AG09309 (cell line): ENCODE results near the gene ZBTB37.

ENCODE experiments used
- DNase-seq: peaks from one replicate; pipeline ENCODE4 v3.0.0-alpha.2; 2010; ENCODE audit warnings: low read depth
- H3K4me3 ChIP-seq: 2 replicates; pipeline ENCODE4 v1.5.1; 2011; ENCODE audit warnings: mild to moderate bottlenecking, low read depth, low read length, moderate library complexity; ENCODE audit not compliant: control insufficient read depth
- TF ChIP-seq, protein P1 (sequence below): IDR thresholded peaks from 2 replicates; pipeline ENCODE4 v1.5.1; 2011; ENCODE audit warnings: mild to moderate bottlenecking, low read depth, low read length, inconsistent platforms; ENCODE audit not compliant: insufficient read depth, control insufficient read depth; ENCODE audit errors: missing control alignments

Gene ZBTB37

DNA sequence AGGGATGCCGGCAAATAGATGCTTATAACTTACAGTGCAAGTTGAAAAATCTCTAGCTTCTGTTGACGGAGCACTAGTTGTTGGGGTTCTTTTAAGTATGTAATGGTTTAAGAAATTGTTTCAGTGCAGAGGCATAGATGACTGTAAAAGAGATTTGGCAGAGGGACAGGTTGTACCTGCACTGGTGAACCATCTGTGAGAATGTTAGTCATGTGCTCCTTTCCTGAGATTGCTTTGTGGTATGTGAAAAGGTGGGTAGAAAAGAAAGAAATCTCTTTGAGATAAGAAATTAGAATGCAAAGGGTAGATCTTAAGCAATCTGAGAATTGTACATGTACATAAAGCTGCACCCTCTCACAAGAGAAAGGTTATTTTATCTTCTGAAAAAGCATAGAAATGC is 19.4 kb downstream of the ZBTB37 start:
- H3K4me3 ChIP-seq, result no peak overlapping the region
- TF ChIP-seq, protein P1, sequence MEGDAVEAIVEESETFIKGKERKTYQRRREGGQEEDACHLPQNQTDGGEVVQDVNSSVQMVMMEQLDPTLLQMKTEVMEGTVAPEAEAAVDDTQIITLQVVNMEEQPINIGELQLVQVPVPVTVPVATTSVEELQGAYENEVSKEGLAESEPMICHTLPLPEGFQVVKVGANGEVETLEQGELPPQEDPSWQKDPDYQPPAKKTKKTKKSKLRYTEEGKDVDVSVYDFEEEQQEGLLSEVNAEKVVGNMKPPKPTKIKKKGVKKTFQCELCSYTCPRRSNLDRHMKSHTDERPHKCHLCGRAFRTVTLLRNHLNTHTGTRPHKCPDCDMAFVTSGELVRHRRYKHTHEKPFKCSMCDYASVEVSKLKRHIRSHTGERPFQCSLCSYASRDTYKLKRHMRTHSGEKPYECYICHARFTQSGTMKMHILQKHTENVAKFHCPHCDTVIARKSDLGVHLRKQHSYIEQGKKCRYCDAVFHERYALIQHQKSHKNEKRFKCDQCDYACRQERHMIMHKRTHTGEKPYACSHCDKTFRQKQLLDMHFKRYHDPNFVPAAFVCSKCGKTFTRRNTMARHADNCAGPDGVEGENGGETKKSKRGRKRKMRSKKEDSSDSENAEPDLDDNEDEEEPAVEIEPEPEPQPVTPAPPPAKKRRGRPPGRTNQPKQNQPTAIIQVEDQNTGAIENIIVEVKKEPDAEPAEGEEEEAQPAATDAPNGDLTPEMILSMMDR, result no peak
- no peak for DNase-seq

DNA sequence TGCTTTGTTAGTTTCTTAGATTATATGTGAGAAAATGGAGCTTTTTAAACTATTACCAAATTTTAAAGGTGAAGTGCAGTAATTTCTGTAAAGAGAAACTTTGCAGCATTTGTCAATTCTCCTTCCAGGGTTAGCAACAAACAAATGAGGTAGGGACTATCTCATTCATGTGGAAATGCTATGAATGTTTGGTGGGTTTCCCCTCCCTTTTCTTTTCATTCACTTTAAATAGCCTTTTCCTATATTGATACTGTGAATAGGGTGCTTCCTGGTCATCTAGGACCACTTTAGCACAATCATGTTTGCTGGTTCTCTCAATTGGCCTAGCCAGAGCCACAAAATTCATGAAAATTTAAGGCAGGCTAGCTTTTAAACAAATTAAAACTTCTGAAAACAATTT is 20.6 kb downstream of the ZBTB37 start:
- TF ChIP-seq, protein P1, result no peak
- no peak for DNase-seq

DNA sequence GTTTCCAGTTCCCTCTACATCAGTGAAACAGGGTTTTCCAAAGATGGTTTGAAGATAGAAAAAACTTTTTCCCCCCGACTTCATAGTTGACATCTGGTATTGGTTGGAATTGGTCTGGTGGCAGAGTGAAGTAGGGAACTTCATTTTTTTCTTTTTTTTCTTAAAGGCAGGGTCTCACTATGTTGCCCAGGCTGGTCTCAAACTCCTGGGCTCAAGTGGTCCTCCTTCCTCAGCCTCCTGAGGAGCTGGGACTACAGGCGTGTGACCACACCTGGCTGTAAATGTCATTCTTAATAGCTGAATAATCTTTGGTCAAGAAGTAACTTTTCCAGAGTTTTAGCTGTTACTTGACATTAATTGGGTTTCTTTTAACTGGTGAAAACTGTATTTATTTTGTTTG is 21.7 kb downstream of the ZBTB37 start:
- H3K4me3 ChIP-seq, result no peak overlapping the region
- no peak for DNase-seq
- TF ChIP-seq, protein P1, result no peak

More for the DNA sequence above, 20.6 kb downstream of the ZBTB37 start:
- H3K4me3 ChIP-seq, result no peak overlapping the region

DNA sequence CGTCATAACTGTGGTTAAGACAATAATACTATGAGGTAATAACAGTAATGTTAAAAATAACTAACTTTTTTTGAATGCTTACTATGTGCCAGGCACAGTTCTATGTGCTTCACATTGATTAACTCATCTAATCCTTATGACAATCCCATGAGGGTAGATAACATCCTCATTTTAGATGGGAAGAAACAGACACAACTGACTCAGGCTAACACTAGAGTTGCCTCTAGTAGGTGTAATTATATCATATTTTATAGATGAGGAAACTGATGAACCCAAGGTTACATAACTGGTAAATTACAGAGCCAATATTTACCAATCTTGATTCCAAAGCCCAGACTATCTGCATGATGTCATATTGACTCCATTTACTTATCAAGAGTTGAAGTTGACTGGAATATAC is 25.4 kb downstream of the ZBTB37 start:
- DNase-seq, result no peak
- H3K4me3 ChIP-seq, result no peak overlapping the region
- TF ChIP-seq, protein P1, result no peak

DNA sequence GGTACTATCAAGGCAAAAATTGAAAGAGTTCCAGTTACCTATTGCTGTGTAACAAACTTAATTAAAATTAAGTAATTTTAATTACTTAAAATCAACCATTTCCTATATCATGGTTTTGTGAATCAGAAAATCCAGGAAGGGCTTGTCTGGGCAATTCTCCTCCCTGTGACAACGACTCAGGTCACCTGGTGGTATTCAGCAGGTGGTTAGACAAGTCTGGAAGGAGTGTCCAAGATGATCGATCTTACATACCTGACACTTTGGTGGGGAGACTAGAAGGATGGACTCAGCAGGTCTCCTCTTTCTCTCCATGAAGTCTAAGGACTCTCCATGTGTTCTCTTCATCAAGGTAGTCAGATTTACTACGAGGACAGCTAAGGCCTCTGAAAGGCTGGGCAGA is 26.0 kb downstream of the ZBTB37 start:
- DNase-seq, result no peak
- H3K4me3 ChIP-seq, result no peak overlapping the region
- TF ChIP-seq, protein P1, result no peak

DNA sequence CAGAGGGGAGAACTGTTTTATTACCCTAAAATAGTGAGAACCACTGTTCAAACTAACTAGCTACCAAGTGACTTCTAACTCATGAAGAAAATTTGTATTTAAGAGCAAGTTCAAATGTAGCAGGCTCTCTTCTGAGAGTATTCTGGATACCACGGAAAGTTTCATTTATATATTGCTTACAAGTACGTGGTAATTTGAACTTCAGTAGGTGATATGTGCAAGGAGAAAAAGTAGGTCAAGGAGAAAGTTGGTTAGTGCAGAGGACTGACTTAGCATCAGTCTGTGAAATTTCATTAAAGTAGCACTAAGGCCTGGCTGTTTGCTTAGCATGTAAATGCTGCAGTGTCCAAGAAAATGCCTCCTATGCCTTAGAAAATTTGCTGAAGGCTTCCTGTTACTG is 32.2 kb downstream of the ZBTB37 start:
- DNase-seq, result no peak
- TF ChIP-seq, protein P1, result no peak
- no peak overlapping the region for H3K4me3 ChIP-seq

DNA sequence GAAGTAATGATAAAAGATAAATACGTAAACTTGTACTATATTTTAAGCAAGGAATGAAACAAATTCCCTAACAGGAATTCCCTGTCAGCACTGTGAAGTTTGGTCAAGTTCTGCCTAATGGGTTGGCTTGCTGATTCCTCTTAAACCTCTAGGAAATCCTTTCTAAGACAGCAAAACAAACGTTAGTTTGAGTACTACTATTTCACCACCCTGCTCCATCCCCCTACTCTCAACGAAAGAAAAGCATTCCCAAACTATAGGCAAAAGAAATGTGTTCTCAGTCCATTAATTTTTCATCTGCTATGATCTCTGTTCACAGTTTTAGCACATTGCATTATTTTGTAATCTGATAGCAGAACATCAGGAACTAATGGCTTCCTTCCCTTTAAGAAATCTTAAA is 32.8 kb downstream of the ZBTB37 start:
- TF ChIP-seq, protein P1, result no peak

More for the DNA sequence above, 32.8 kb downstream of the ZBTB37 start:
- no peak overlapping the region for H3K4me3 ChIP-seq
- DNase-seq, result no peak
